Loucy (cell line): ENCODE measurements around the gene PAQR4.

ENCODE experiments used
- H2AFZ ChIP-seq: fragments of 200-600 bp; sonication (generic); 2 replicates; pipeline ENCODE4 v1.6.0; 2016; ENCODE audit warnings: antibody characterized with exemption, mild to moderate bottlenecking, low read length, moderate library complexity
- H3F3A ChIP-seq: fragments of 200-600 bp; 2 replicates; pipeline ENCODE4 v1.6.0; 2016; ENCODE audit warnings: antibody characterized with exemption, low read depth, mild to moderate bottlenecking
- H3K27me3 ChIP-seq: fragments of 200-600 bp; sonication (generic); 2 replicates; pipeline ENCODE4 v1.6.1; 2014; ENCODE audit warnings: low read length, mild to moderate bottlenecking; ENCODE audit not compliant: insufficient read depth, poor library complexity, severe bottlenecking
- H3K36me3 ChIP-seq: fragments of 200-600 bp; sonication (generic); 2 replicates; pipeline ENCODE4 v1.6.1; 2016; ENCODE audit warnings: low read length; ENCODE audit not compliant: insufficient read depth
- H3K4me1 ChIP-seq: fragments of 200-600 bp; sonication (generic); 2 replicates; pipeline ENCODE4 v1.5.1; 2014; ENCODE audit warnings: low read length, mild to moderate bottlenecking; ENCODE audit not compliant: insufficient read depth, poor library complexity, severe bottlenecking
- H3K4me2 ChIP-seq: fragments of 200-600 bp; sonication (generic); 2 replicates; pipeline ENCODE4 v1.6.0; 2014; ENCODE audit warnings: antibody characterized with exemption, low read length, low read depth, mild to moderate bottlenecking; ENCODE audit not compliant: poor library complexity, severe bottlenecking
- H3K4me3 ChIP-seq: fragments of 200-600 bp; sonication (generic); 2 replicates; pipeline ENCODE4 v1.5.1; 2014; ENCODE audit warnings: low read length, mild to moderate bottlenecking, mixed read lengths; ENCODE audit not compliant: poor library complexity, severe bottlenecking
- H3K79me2 ChIP-seq: fragments of 200-600 bp; sonication (generic); 2 replicates; pipeline ENCODE4 v1.6.1; 2014; ENCODE audit warnings: low read length; ENCODE audit not compliant: insufficient read depth
- H3K9ac ChIP-seq: fragments of 200-600 bp; sonication (generic); 2 replicates; pipeline ENCODE4 v1.6.0; 2014; ENCODE audit warnings: mild to moderate bottlenecking, low read depth, low read length, moderate library complexity; ENCODE audit not compliant: poor library complexity, severe bottlenecking
- H3K9me2 ChIP-seq: fragments of 200-600 bp; sonication (generic); replicated peaks from 2 replicates; pipeline ENCODE4 v1.6.1; 2016; ENCODE audit warnings: low read depth, low read length, mixed read lengths
- H3K9me3 ChIP-seq: fragments of 200-600 bp; sonication (generic); 2 replicates; pipeline ENCODE4 v1.6.1; 2014; ENCODE audit warnings: mild to moderate bottlenecking, antibody characterized with exemption, low read length, low read depth; ENCODE audit not compliant: insufficient read depth
- H4K20me1 ChIP-seq: fragments of 200-600 bp; sonication (generic); 2 replicates; pipeline ENCODE4 v1.6.0; 2014; ENCODE audit warnings: antibody characterized with exemption, low read length, mild to moderate bottlenecking; ENCODE audit not compliant: insufficient read depth, poor library complexity, severe bottlenecking
- EZH2phosphoT487 ChIP-seq: fragments of 200-600 bp; IDR thresholded peaks from 2 replicates; pipeline ENCODE4 v1.6.1; 2018; ENCODE audit warnings: antibody characterized with exemption, mild to moderate bottlenecking, moderate library complexity, borderline replicate concordance
- TF ChIP-seq, protein P1 (sequence below): fragments of 200-600 bp; sonication (generic); conservative IDR thresholded peaks from 2 replicates; pipeline ENCODE4 v1.5.1; 2014; ENCODE audit warnings: mild to moderate bottlenecking, antibody characterized with exemption, low read length

The PAQR4 gene

GRCh38 chr16:2966808-2967191 is 2.3 kb upstream of the PAQR4 start:
- Histone ChIP-seq H3K27me3 (no peaks in the 10 kb centered on the region), H3K4me3 (no peak overlapping the region), H3K9me2 (no peaks in the 10 kb centered on the region), H3K9ac (no peak overlapping the region), H4K20me1 (peaks cover 7% of the 10 kb centered on the region), H3F3A (no peaks in the 10 kb centered on the region), H3K79me2 (peaks cover 11% of the 10 kb centered on the region; the same call in 1 of the 2 replicates), H3K4me2 (no peak overlapping the region), H2AFZ (no peak overlapping the region), H3K36me3 (no peaks in the 10 kb centered on the region), H3K9me3 (no peaks in the 10 kb centered on the region), H3K4me1 (peaks cover 2% of the 10 kb centered on the region)
- TF ChIP-seq, protein P1, sequence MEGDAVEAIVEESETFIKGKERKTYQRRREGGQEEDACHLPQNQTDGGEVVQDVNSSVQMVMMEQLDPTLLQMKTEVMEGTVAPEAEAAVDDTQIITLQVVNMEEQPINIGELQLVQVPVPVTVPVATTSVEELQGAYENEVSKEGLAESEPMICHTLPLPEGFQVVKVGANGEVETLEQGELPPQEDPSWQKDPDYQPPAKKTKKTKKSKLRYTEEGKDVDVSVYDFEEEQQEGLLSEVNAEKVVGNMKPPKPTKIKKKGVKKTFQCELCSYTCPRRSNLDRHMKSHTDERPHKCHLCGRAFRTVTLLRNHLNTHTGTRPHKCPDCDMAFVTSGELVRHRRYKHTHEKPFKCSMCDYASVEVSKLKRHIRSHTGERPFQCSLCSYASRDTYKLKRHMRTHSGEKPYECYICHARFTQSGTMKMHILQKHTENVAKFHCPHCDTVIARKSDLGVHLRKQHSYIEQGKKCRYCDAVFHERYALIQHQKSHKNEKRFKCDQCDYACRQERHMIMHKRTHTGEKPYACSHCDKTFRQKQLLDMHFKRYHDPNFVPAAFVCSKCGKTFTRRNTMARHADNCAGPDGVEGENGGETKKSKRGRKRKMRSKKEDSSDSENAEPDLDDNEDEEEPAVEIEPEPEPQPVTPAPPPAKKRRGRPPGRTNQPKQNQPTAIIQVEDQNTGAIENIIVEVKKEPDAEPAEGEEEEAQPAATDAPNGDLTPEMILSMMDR: no peak
- TF ChIP-seq EZH2phosphoT487: no peak

- Histone ChIP-seq H4K20me1 (peaks cover 7% of the 10 kb centered on the region), H3K4me3 (no peak overlapping the region), H3K79me2 (peaks cover 11% of the 10 kb centered on the region; the same call in 1 of the 2 replicates), H3K4me2 (no peak overlapping the region), H2AFZ (no peak overlapping the region), H3K4me1 (peaks cover 2% of the 10 kb centered on the region), H3K36me3 (no peaks in the 10 kb centered on the region), H3K9me3 (no peaks in the 10 kb centered on the region), H3K9ac (no peak overlapping the region), H3K27me3 (no peaks in the 10 kb centered on the region), H3F3A (no peaks in the 10 kb centered on the region), H3K9me2 (no peaks in the 10 kb centered on the region)
- TF ChIP-seq EZH2phosphoT487: no peak
- TF ChIP-seq, protein P1: no peak
Observed at GRCh38 chr16:2967211-2967631, 1.9 kb upstream of the PAQR4 start.

GRCh38 chr16:2967721-2968161 is 1.4 kb upstream of the PAQR4 start:
- H3K9me2 ChIP-seq: no peaks in the 10 kb centered on the region
- peaks cover 11% of the 10 kb centered on the region; the same call in 1 of the 2 replicates for H3K79me2 ChIP-seq
- peaks cover 7% of the 10 kb centered on the region for H4K20me1 ChIP-seq
- H3K9ac ChIP-seq: no peak overlapping the region
- H3K4me1 ChIP-seq: peaks cover 2% of the 10 kb centered on the region
- H3K27me3 ChIP-seq: no peaks in the 10 kb centered on the region
- H3K4me2 ChIP-seq: no peak overlapping the region
- H3F3A ChIP-seq: no peaks in the 10 kb centered on the region
- no peaks in the 10 kb centered on the region for H3K36me3 ChIP-seq
- TF ChIP-seq, protein P1: no peak
- TF ChIP-seq EZH2phosphoT487: no peak
- H2AFZ ChIP-seq: no peak overlapping the region
- no peaks in the 10 kb centered on the region for H3K9me3 ChIP-seq
- H3K4me3 ChIP-seq: no peak overlapping the region
